Activated CD4-positive, alpha-beta T cell treated with anti-CD3 and anti-CD28 coated beads, Interleukin-2, amount 50 U/mL, for 16 hours (primary cell): Measurements from ENCODE around the gene DAGLA.

Source experiments
- DNase-seq: peaks from one replicate; pipeline ENCODE4 v3.0.0-alpha.2; 2020

The DAGLA gene

GRCh38 chr11:61731952-61732675 lies 51.9 kb downstream of the DAGLA start:
- no peak for DNase-seq

GRCh38 chr11:61732705-61733104 lies 52.5 kb downstream of the DAGLA start:
- no peak for DNase-seq

GRCh38 chr11:61733120-61733978 lies 53.2 kb downstream of the DAGLA start:
- DNase-seq, result peak; percentile 87

GRCh38 chr11:61734767-61735166 lies 54.6 kb downstream of the DAGLA start:
- no peak for DNase-seq

- DNase-seq, result no peak
Measured at GRCh38 chr11:61735391-61735790, 55.2 kb downstream of the DAGLA start.

- no peak for DNase-seq
Measured at GRCh38 chr11:61736310-61736709, 56.1 kb downstream of the DAGLA start.

- DNase-seq, result no peak
Measured at GRCh38 chr11:61737131-61737530, 56.9 kb downstream of the DAGLA start.

- no peak for DNase-seq
Measured at GRCh38 chr11:61737636-61738386, 57.6 kb downstream of the DAGLA start.

- no peak for DNase-seq
Measured at GRCh38 chr11:61738776-61739175, 58.6 kb downstream of the DAGLA start.

GRCh38 chr11:61739413-61739812 lies 59.2 kb downstream of the DAGLA start:
- DNase-seq, result no peak

GRCh38 chr11:61739966-61740365 lies 59.8 kb downstream of the DAGLA start:
- DNase-seq, result no peak

- DNase-seq, result no peak
Measured at GRCh38 chr11:61742391-61742790, 62.2 kb downstream of the DAGLA start.

GRCh38 chr11:61743486-61744095 lies 63.4 kb downstream of the DAGLA start:
- no peak for DNase-seq

- DNase-seq, result no peak
Measured at GRCh38 chr11:61744181-61744580, 64.0 kb downstream of the DAGLA start.

- no peak for DNase-seq
Measured at GRCh38 chr11:61744609-61745156, 64.5 kb downstream of the DAGLA start.

- no peak for DNase-seq
Measured at GRCh38 chr11:61745781-61746441, 65.7 kb downstream of the DAGLA start.

GRCh38 chr11:61746442-61747191 lies 66.4 kb downstream of the DAGLA start:
- no peak for DNase-seq

GRCh38 chr11:61747192-61747966 lies 67.2 kb downstream of the DAGLA start:
- DNase-seq, result peak; percentile 38

- no peak for DNase-seq
Measured at GRCh38 chr11:61747967-61748285, 67.7 kb downstream of the DAGLA start.

GRCh38 chr11:61749591-61750217 lies 69.5 kb downstream of the DAGLA start:
- DNase-seq, result no peak
